ENCODE measurements around the gene PARL. TPM values are rescaled to one million over a fixed set of nuclear protein-coding genes. Genes with fewer than 3 reads are reported as not detected.

Gene PARL
- total RNA-seq, 1 experiment from 2014 or later, result 69.7 TPM

- TF ChIP-seq POLR2A (IDR thresholded peaks at IDR 0.05; ENCODE audit: borderline replicate concordance, extremely low read depth, insufficient read depth, insufficient read length) (no peak), EZH2 (IDR thresholded peaks at IDR 0.05) (no peak), REST (IDR thresholded peaks at IDR 0.05; ENCODE audit: low read depth) (no peak), TCF7L2 (IDR thresholded peaks at IDR 0.05; ENCODE audit: borderline replicate concordance, extremely low read depth, insufficient read depth, insufficient read length) (no peak)
- TF ChIP-seq, protein P1, sequence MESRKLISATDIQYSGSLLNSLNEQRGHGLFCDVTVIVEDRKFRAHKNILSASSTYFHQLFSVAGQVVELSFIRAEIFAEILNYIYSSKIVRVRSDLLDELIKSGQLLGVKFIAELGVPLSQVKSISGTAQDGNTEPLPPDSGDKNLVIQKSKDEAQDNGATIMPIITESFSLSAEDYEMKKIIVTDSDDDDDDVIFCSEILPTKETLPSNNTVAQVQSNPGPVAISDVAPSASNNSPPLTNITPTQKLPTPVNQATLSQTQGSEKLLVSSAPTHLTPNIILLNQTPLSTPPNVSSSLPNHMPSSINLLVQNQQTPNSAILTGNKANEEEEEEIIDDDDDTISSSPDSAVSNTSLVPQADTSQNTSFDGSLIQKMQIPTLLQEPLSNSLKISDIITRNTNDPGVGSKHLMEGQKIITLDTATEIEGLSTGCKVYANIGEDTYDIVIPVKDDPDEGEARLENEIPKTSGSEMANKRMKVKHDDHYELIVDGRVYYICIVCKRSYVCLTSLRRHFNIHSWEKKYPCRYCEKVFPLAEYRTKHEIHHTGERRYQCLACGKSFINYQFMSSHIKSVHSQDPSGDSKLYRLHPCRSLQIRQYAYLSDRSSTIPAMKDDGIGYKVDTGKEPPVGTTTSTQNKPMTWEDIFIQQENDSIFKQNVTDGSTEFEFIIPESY (IDR thresholded peaks at IDR 0.05; ENCODE audit: extremely low read depth, insufficient replicate concordance, low read length), result no peak
Observed at GRCh38 chr3:183792976-183793375, 91.7 kb downstream of the PARL start (continued).

- no peak overlapping the region for H3K4me3 ChIP-seq (replicated peaks in 1 of 2; ENCODE audit: low read depth in 1 of 2, low read length in 2 of 2)
- POLR2A ChIA-PET, result no interaction called here
- DNase-seq (ENCODE audit: low read depth, low spot score), result no peak
- no peaks in the 10 kb centered on the region for H3K27me3 ChIP-seq (ENCODE audit: insufficient read depth, low read length)
- no peaks in the 10 kb centered on the region for H3K9me3 ChIP-seq (ENCODE audit: control insufficient read depth in 1 of 2, insufficient read depth in 1 of 2, low read depth in 1 of 2, low read length in 2 of 2)
- BruUV-seq (replicated peaks), result no TSS peak
- H3K79me2 ChIP-seq (ENCODE audit: insufficient read depth, low read length), result peaks cover 14% of the 10 kb centered on the region; the same call in 1 of the 2 replicates
- peaks cover 26 to 33% of the 10 kb centered on the region in 2 experiments for H3K36me3 ChIP-seq (ENCODE audit: control insufficient read depth in 1 of 2, insufficient read depth in 2 of 2, low read length in 2 of 2)
- RAD21 ChIA-PET (ENCODE audit: low non-redundant PET in 1 of 2, low total read pairs in 2 of 2, uncharacterized antibody in 2 of 2, unreplicated experiment in 2 of 2), result no interaction called here
- H4K20me1 ChIP-seq (ENCODE audit: insufficient read depth), result no peaks in the 10 kb centered on the region
- CTCF ChIA-PET, result interaction anchor here (0.9 kb wide), 1 partner anchor 311 kb away, joined by 3 read pairs; no protein-coding TSS in a partner anchor
- ATAC-seq, result no peak
- H2AFZ ChIP-seq (ENCODE audit: low read depth, low read length, poor library complexity, severe bottlenecking), result no peak overlapping the region
- no peak overlapping the region for H3K9ac ChIP-seq (ENCODE audit: low read length)
- no peak overlapping the region for H3K4me2 ChIP-seq (ENCODE audit: low read length)
- TF ChIP-seq MAX (IDR thresholded peaks at IDR 0.05), result no peak
- TF ChIP-seq JUND (IDR thresholded peaks at IDR 0.05), result no peak
- TF ChIP-seq ZNF274 (IDR thresholded peaks at IDR 0.05; ENCODE audit: low read depth, low read length), result no peak
- TF ChIP-seq POLR2AphosphoS5 (IDR thresholded peaks at IDR 0.05; ENCODE audit: low read depth, low read length), result no peak
- no peak for TF ChIP-seq SIN3A (IDR thresholded peaks at IDR 0.05; ENCODE audit: low read depth)
- TF ChIP-seq SP1 (IDR thresholded peaks at IDR 0.05; ENCODE audit: low read depth), result no peak
- TF ChIP-seq POLR2A (IDR thresholded peaks at IDR 0.05; ENCODE audit: borderline replicate concordance, extremely low read depth, insufficient read depth, insufficient read length), result no peak
- TF ChIP-seq TCF7L2 (IDR thresholded peaks at IDR 0.05; ENCODE audit: borderline replicate concordance, extremely low read depth, insufficient read depth, insufficient read length), result no peak
- no peak for TF ChIP-seq RAD21 (IDR thresholded peaks at IDR 0.05; ENCODE audit: low read depth)
- TF ChIP-seq ELF1 (IDR thresholded peaks at IDR 0.05; ENCODE audit: borderline replicate concordance, low read depth), result no peak
- H3K4me1 ChIP-seq (ENCODE audit: control insufficient read depth in 1 of 2, insufficient read depth in 2 of 2, low read length in 2 of 2), result no peaks in the 10 kb centered on the region
- H3K9me2 ChIP-seq (ENCODE audit: insufficient read depth), result no peaks in the 10 kb centered on the region
- intact Hi-C loops (cut with micrococcal nuclease), result no loop called here
- H3K27ac ChIP-seq (ENCODE audit: low read depth, low read length), result no peak overlapping the region
Observed at GRCh38 chr3:183790700-183791099, 94.0 kb downstream of the PARL start.

Data from HCT116 (cell line).